ENCODE results near the gene CHAMP1.
"Not testable (repeated sequence)": the region's sequence is repeated elsewhere in the genome, so short reads cannot be mapped to it uniquely, and the experiment has no call there.

The CHAMP1 gene

DNA sequence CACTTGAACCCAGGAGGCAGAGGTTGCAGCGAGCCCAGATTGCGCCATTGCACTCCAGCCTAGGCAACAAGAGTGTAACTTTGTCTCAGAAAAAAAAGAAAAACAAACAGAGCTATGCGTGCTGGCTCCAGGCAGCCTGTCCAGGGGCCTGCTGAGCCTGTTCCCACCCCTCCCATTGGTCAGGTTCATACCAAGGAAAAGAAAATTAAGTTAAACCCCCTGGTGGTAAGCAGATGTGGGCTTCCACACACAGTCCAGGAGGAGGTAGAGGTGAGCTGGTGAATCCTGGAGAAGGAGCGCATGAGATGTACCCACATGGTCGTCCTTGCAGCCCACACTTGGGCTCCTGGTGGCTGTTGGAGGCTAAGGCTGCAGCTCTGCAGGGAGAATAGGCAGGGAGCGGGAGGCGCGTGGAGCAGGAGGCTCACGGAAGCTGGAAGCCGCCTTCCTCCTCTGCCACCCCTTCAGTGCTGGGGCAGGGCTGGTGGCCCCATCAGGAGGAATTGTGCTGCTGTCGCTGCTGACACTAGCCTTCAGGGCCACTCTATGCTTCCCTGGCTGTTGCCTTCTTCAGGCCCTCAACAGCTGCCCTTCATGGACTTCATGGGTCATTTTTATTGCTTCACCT lies 10.5 kb upstream of the CHAMP1 start:
- DNase-seq = no peak

- DNase-seq = no peak
Observed at GRCh38 chr13:114304346-114305034, 9.8 kb upstream of the CHAMP1 start.

DNA sequence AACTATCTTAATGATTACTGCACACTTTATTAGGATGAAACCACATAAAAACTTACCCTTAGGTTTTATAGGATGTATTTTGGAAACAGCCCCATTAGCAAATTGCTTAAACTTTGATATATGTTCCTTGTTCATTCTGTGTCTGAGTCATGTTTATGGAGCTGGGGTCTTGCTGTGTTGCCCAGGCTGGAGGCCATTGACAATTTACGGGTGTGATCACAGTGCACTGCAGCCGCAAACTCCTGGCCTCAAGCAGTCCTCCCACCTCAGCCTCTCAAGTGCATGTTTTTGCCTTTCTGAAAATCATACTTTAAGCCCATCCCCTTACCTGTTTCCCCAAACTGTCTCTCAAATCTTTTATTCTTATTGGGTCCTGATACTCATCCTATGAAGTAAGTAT lies 5.2 kb upstream of the CHAMP1 start:
- no peak for DNase-seq

DNA sequence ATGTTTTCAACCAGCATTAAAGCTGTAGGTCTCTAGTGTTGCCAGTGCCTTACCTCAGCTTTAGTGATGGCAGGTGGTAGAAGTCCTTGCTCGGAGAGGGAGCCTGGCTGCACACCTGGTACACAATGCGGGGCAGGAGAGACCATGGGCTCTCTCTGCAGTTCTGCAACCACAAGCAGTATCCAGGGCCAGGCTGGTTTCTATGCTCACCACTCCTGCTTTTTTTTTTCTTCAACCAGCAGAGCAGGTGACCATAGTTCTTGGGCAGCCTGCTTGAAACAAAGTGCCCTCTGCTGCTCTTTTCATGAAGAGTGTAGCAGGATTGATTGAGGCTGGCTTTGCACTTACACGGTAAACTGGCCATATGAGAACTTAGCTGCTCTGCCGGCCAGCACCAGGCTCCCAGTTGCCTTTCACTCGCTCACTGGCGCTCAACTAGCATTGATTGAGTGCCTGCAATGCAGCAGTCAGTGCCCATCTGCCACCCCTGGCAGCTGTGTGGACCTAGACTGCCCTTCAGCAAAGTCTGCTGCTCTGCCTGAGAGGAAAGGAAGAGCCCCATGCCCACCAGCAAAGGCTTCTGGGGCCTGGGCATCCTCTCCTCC lies 4.4 kb upstream of the CHAMP1 start:
- DNase-seq = no peak

GRCh38 chr13:114310956-114311355 lies 3.3 kb upstream of the CHAMP1 start:
- no peak for DNase-seq

GRCh38 chr13:114311387-114311786 lies 2.9 kb upstream of the CHAMP1 start:
- no peak for DNase-seq

- DNase-seq = no peak
Observed at GRCh38 chr13:114311908-114312307, 2.4 kb upstream of the CHAMP1 start.

DNA sequence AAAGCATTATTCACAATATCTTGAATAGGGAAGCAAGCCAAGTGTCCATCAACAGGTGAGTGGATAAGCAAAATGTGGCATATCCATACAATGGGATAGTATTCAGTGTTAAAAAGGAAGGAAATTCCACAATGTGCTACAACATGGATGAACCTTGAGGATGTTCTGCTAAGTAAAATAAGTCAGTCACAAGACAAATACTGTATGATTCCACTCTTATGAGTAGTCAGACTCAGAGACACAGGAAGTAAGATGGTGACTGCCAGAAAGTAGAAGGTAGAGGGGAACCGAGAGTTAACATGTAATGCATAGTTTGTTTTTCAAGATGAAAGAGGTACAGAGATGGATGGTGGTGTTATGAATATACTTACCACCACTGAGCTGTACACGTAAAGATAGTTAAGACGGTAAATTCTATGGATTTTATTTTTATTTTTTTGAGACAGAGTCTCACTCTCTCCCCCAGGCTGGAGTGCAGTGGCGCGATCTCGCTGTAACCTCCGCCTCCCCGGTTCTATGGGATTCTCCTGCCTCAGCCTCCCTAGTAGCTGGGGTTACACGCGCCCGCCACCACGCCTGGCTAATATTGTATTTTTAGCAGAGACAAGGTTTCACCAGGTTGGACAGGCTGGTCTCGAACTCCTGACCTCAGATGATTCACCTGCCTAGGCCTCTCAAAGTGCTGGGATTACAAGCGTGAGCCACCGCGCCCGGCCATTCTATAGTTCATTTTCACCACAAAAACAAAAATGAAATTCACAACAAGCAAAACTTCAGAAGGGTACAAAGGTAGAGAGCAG lies 1.0 kb upstream of the CHAMP1 start:
- DNase-seq = no peak

DNA sequence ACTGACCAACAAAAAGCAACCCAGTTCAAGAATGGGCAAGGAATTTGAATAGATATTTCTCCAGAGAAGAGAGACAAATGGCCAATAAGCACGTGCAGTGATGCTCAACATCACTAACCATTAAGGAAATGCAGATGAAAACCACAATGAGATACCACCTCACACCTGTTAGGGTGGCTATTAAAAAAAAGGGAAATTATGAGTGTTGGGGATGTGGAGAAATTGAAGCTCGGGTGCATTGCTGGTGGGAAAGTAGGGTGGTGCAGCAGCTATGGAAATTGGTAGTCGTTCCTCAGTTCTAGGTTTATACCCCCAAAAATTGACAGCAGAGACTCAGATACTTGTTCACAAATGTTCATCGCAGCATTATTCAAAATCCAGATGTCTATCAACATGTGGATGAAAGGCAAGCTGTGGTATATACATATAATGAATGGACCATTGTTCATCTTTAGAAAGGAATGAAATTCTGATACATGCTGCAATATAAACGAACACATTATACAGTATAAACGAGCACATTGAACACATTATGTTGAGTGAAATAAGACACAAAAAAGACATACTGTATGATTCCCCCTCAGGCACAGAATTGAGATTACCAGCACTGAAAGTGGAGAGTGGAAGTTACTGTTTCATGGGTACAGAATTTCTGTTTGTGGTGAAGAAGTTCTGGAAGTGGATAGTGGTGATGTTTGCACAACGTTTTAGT lies 927 bp downstream of the CHAMP1 start:
- DNase-seq = no peak

DNA sequence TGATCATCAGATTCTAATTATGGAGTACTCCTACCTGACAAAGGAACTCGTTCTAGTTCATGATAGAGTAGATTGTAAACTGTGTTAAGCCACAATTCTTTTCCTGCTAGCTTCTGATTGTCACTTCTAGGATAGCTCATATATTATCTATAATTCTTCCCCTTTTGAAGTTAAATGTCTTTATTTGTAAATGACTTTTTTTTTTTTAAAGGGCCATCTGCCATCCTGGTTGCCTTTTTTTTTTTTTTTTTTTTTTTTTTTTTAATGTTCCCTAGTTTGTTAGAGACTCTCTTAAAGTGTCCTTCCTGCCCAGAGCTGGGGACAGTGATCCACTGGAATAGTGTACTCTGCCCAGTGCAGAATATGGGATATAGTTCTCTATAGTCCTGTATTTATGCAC lies 4.3 kb downstream of the CHAMP1 start:
- DNase-seq = no peak

DNA sequence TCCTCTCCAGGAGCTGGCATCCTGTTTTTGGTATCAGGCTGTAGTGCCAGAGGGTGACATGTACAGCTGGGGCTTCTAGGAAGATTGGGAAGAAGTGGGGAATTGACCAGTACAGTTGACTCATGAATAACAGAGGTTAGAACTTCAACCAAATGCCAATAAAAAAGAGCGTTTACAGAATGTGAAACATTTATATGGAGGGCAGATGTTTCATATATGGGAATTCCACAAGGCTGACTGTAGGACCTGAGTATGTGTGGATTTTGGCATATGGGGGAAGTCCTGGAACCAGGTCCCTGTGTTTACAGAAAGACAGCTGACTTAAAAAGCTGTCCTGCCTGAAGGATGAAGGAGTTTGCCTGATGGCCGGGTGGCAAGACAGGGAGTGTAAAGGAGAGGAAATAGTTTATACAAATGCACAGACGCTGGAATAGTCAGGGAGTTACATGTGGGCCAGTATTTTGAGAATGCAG lies 5.2 kb downstream of the CHAMP1 start:
- DNase-seq = no peak

DNA sequence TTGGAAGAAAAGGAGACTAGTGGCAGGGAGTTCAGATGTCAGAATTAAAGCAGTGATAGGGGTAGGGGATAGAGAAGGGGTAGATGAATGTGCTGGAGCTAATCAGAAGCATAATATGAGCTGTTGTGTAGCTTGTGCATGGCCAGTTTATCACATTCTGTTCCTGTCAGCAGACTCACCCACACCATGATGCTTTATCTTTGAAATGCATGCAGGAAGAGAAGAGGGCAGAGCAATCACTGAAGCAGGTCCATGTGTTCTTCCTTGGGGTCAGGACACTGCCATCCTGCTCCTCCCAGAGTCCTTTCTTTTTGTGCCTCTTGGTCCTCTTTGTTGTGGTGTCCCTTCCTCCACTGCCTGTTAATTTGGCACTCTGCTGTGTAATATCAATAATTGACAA lies 5.8 kb downstream of the CHAMP1 start:
- DNase-seq = no peak

DNA sequence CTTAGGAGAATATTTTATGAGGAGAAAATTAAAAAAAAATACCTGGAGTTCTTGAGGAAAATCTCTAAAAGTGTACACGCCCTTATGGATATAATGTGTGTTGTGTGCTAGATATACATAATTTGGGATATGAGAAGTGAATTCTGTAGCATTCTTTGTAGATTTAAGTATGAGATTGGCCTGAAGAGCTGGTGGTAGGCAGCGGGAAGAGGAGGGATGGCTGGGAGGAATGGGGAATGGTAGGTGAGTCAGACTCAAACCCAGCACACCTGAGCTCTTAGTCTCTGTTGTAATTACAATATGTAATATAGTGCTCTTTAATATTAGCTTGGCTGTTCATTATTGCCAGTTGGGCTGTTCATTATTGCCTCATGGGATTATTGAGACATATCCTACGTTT lies 7.0 kb downstream of the CHAMP1 start:
- no peak for DNase-seq

- DNase-seq = no peak
Observed at GRCh38 chr13:114323349-114323748, 9.0 kb downstream of the CHAMP1 start.

DNA sequence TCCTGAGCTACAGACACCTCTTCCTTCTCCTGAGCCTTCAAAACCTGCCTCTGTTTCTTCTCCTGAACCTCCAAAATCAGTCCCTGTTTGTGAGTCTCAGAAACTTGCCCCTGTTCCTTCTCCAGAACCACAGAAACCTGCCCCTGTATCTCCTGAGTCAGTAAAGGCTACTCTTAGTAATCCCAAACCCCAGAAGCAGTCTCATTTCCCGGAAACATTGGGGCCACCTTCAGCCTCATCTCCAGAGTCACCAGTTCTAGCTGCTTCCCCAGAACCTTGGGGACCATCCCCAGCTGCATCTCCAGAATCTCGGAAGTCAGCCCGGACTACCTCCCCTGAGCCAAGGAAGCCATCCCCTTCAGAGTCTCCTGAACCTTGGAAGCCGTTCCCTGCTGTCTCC lies 10.0 kb downstream of the CHAMP1 start:
- no peak for DNase-seq

- no peak for DNase-seq
Observed at GRCh38 chr13:114325729-114326128, 11.4 kb downstream of the CHAMP1 start.

DNA sequence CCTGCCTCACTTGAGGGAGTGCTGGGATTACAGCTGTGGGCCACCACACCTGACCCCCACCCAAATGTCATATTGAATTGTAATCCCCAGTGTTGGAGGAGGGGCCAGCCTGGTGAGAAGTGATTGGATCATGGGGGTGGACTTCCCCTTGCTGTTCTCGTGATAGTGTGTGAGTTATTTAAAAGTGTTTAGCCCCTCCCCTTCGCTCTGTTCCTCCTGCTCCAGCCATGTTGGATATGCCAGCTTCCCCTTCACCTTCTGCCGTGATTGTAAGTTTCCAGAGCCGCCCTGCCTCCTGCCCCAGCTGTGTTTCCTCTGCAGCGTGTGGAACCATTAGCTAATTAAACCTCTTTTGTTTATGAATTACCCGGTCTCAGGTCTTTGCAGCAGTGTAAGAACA lies 13.7 kb downstream of the CHAMP1 start:
- no peak for DNase-seq

- no peak for DNase-seq
Observed at GRCh38 chr13:114328595-114328994, 14.3 kb downstream of the CHAMP1 start.

- DNase-seq = no peak
Observed at GRCh38 chr13:114330086-114330485, 15.8 kb downstream of the CHAMP1 start.

GRCh38 chr13:114333881-114334280 lies 19.6 kb downstream of the CHAMP1 start:
- DNase-seq = not testable (repeated sequence)

- DNase-seq = no peak
Observed at GRCh38 chr13:114334305-114335053, 20.2 kb downstream of the CHAMP1 start.

DNA sequence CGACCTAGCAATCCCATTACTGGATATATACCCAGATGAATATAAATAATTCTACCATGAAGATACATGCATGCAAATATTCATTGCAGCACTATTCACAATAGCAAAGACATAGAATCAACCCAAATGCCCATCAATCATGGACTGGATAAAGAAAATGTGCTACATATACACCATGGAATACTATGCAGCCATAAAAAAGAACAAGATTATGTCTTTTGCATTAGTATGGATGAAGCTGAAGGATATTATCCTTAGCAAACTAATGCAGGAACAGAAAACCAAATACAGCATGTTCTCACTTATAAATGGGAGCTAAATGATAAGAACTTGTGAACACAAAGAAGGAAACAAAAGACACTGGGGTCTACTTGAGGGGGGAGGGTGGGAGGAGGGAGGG lies 22.2 kb downstream of the CHAMP1 start:
- not testable (repeated sequence) for DNase-seq

All from CD4-positive, alpha-beta T cell treated with Interferon gamma for 1 hour (primary cell).